ENCODE results near the gene ERVFRD-1.

- TF ChIP-seq EZH2 (IDR thresholded peaks at IDR 0.05; ENCODE audit: borderline replicate concordance, insufficient read depth, low read length, poor library complexity, severe bottlenecking) = no peak
- TF ChIP-seq EP300 (conservative IDR thresholded peaks at IDR 0.05; ENCODE audit: poor library complexity, severe bottlenecking) = no peak
- TF ChIP-seq RAD21 (conservative IDR thresholded peaks at IDR 0.05) = no peak
- no peak for TF ChIP-seq POLR2AphosphoS5 (IDR thresholded peaks at IDR 0.05)
- no peak for TF ChIP-seq CTCF (IDR thresholded peaks at IDR 0.05; ENCODE audit: poor library complexity, severe bottlenecking)
- TF ChIP-seq TAF1 (IDR thresholded peaks at IDR 0.05; ENCODE audit: low read depth) = no peak
These were observed 56.3 kb downstream of the ERVFRD-1 start for GRCh38 chr6:11055127-11055627.
